Astrocyte (in vitro differentiated cells and primary cell): ENCODE measurements around the gene TTBK1. TPM values are rescaled to one million over a fixed set of nuclear protein-coding genes. Genes with fewer than 3 reads are reported as not detected.

Source experiments
- DNase-seq: peaks from one replicate; pipeline ENCODE4 v3.0.0-alpha.2; 2010; ENCODE audit warnings: low read depth
- FAIRE-seq: peaks from 2 replicates; lab custom pipeline; 2011; peaks lifted over from hg19 to GRCh38; lab: Jason Lieb, UNC
- H2AFZ ChIP-seq: 2 replicates; pipeline ENCODE4 v1.6.0; 2012; ENCODE audit warnings: low read depth, low read length, inconsistent platforms
- H3K27ac ChIP-seq: 2 replicates; pipeline ENCODE4 v1.5.1; 2011; ENCODE audit warnings: low read depth, low read length, inconsistent platforms
- H3K27me3 ChIP-seq: 2 replicates; pipeline ENCODE4 v1.6.0; 2011; ENCODE audit warnings: low read length, inconsistent platforms; ENCODE audit not compliant: insufficient read depth
- H3K36me3 ChIP-seq: 2 replicates; pipeline ENCODE4 v1.5.1; 2011; ENCODE audit warnings: low read length, inconsistent platforms; ENCODE audit not compliant: insufficient read depth
- H3K4me1 ChIP-seq: 2 replicates; pipeline ENCODE4 v1.5.1; 2011; ENCODE audit warnings: low read length, inconsistent platforms; ENCODE audit not compliant: insufficient read depth
- H3K4me2 ChIP-seq: 2 replicates; pipeline ENCODE4 v1.6.0; 2012; ENCODE audit warnings: low read length, inconsistent platforms
- H3K4me3 ChIP-seq: 2 replicates; pipeline ENCODE4 v1.5.1; 2011; ENCODE audit warnings: low read depth, mild to moderate bottlenecking, low read length, inconsistent platforms; ENCODE audit not compliant: insufficient read depth
- H3K79me2 ChIP-seq: 2 replicates; pipeline ENCODE4 v1.6.0; 2012; ENCODE audit warnings: mild to moderate bottlenecking, low read length, inconsistent platforms; ENCODE audit not compliant: insufficient read depth
- H3K9ac ChIP-seq: 2 replicates; pipeline ENCODE4 v1.6.0; 2012; ENCODE audit warnings: mild to moderate bottlenecking, low read length, inconsistent platforms
- H3K9me3 ChIP-seq: 2 replicates; pipeline ENCODE4 v1.5.1; 2012; ENCODE audit warnings: low read depth, mild to moderate bottlenecking, low read length, inconsistent platforms; ENCODE audit not compliant: insufficient read depth
- H4K20me1 ChIP-seq: 2 replicates; pipeline ENCODE4 v1.6.0; 2012; ENCODE audit warnings: low read length, inconsistent platforms; ENCODE audit not compliant: insufficient read depth
- H3K27ac Mint-ChIP-seq: one replicate; pipeline ENCODE4 v1.8.0; 2021; ENCODE audit warnings: mild to moderate bottlenecking, mixed read lengths; ENCODE audit not compliant: unreplicated experiment
- H3K27me3 Mint-ChIP-seq: one replicate; pipeline ENCODE4 v1.8.0; 2021; ENCODE audit warnings: low read depth, mixed read lengths; ENCODE audit not compliant: unreplicated experiment
- H3K36me3 Mint-ChIP-seq: one replicate; pipeline ENCODE4 v1.8.0; 2021; ENCODE audit warnings: low read depth, mixed read lengths; ENCODE audit not compliant: unreplicated experiment
- H3K4me1 Mint-ChIP-seq: one replicate; pipeline ENCODE4 v1.8.0; 2021; ENCODE audit warnings: low read depth, mixed read lengths; ENCODE audit not compliant: unreplicated experiment
- H3K4me3 Mint-ChIP-seq: one replicate; pipeline ENCODE4 v1.8.0; 2021; ENCODE audit warnings: mild to moderate bottlenecking, moderate library complexity, mixed read lengths; ENCODE audit not compliant: unreplicated experiment
- H3K9me3 Mint-ChIP-seq: one replicate; pipeline ENCODE4 v1.8.0; 2021; ENCODE audit warnings: mild to moderate bottlenecking, mixed read lengths; ENCODE audit not compliant: unreplicated experiment
- EZH2 ChIP-seq: IDR thresholded peaks from 2 replicates; pipeline ENCODE4 v1.6.1; 2012; ENCODE audit warnings: mild to moderate bottlenecking, low read length, inconsistent platforms; ENCODE audit not compliant: insufficient read depth
- total RNA-seq: library from RNA; stranded (reverse); gene quantifications from 2 replicates; pipeline ENCODE4 v1.2.1, GENCODE V29; 2021
- TF ChIP-seq, protein P1 (sequence below): IDR thresholded peaks from 2 replicates; pipeline ENCODE4 v1.5.1; 2011; ENCODE audit warnings: low read depth, mild to moderate bottlenecking, inconsistent platforms, low read length, moderate library complexity; ENCODE audit not compliant: insufficient read depth

The TTBK1 gene
- total RNA-seq, 1 donor from 2014 or later: 0.14 TPM

DNA sequence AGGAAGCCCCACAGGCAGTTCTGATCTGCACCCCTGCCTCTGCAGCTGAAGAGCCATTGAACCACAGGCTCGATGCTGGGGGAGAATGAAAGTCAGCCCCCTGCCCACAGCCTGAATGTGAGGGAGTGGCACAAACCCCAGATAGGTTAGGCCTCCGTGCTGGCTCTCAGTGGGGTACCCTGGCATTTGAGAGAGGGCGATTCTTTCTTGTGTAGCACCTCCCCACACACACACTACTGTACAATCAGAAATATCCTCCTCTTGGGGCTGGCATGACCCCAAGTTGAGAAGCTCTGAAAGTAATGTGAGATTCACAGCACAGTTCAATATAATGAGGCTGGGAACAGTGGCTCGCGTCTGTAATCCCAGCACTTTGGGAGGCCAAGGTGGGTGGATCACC lies 17.9 kb downstream of the TTBK1 start:
- H3K27ac ChIP-seq: no peak overlapping the region
- H3K79me2 ChIP-seq: no peaks in the 10 kb centered on the region
- no peak overlapping the region for H3K4me3 ChIP-seq
- TF ChIP-seq EZH2: no peak
- TF ChIP-seq, protein P1, sequence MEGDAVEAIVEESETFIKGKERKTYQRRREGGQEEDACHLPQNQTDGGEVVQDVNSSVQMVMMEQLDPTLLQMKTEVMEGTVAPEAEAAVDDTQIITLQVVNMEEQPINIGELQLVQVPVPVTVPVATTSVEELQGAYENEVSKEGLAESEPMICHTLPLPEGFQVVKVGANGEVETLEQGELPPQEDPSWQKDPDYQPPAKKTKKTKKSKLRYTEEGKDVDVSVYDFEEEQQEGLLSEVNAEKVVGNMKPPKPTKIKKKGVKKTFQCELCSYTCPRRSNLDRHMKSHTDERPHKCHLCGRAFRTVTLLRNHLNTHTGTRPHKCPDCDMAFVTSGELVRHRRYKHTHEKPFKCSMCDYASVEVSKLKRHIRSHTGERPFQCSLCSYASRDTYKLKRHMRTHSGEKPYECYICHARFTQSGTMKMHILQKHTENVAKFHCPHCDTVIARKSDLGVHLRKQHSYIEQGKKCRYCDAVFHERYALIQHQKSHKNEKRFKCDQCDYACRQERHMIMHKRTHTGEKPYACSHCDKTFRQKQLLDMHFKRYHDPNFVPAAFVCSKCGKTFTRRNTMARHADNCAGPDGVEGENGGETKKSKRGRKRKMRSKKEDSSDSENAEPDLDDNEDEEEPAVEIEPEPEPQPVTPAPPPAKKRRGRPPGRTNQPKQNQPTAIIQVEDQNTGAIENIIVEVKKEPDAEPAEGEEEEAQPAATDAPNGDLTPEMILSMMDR: no peak
- no peak overlapping the region for H3K9ac ChIP-seq
- Mint-ChIP-seq H3K36me3 (no peaks in the 10 kb centered on the region), H3K27me3 (peaks cover 42% of the 10 kb centered on the region), H3K27ac (no peak overlapping the region), H3K4me1 (peaks cover 1% of the 10 kb centered on the region), H3K9me3 (peaks cover 3% of the 10 kb centered on the region), H3K4me3 (no peak overlapping the region)
- no peaks in the 10 kb centered on the region for H3K4me1 ChIP-seq
- no peak overlapping the region for H3K4me2 ChIP-seq
- H4K20me1 ChIP-seq: no peaks in the 10 kb centered on the region
- no peak overlapping the region for H2AFZ ChIP-seq
- FAIRE-seq (no peak), DNase-seq (no peak)
- H3K27me3 ChIP-seq: peaks cover 7% of the 10 kb centered on the region
- no peaks in the 10 kb centered on the region for H3K36me3 ChIP-seq
- no peaks in the 10 kb centered on the region for H3K9me3 ChIP-seq

DNA sequence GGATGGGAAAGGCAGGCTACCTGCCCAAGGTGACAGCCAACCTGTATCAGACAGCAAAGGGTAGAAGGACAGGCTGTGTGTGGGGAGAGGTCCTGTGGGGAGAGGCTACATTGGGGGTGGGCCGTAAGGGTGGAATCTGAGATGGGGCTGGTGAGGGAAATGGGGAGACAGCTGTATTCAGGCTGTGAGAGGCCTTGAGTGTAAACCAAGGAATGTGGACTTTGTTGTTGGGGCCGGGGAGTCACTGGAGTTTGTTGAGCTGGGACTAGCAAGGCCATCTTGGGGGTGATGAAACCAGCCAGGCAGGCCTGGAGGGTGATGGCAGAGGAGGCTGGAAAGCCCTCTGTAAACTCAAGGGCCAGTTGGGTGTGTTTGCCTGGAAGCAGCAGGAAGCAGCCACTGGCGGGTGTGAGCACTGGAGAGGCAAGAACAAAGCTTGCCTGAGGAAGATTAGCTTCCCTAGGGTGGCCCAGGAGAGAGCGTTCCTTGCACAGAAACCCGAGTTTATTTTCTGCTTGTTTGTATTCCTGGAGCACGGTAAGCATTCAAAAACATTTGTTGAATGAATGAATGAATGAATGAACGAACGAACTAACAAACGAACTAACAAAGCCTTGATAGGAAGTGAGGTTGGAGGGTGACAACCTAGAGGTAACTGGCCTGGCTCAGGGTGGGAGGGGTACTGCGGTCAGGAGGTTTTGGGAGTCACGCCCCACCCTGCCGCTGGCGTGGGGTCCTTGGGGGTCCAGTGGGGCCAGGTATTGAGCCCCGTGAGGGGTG lies 18.9 kb downstream of the TTBK1 start:
- no peak overlapping the region for H3K4me3 Mint-ChIP-seq
- H2AFZ ChIP-seq: no peak overlapping the region
- H3K36me3 ChIP-seq: no peaks in the 10 kb centered on the region
- peaks cover 3% of the 10 kb centered on the region for H3K9me3 Mint-ChIP-seq
- FAIRE-seq: no peak
- DNase-seq: no peak
- no peak overlapping the region for H3K27ac ChIP-seq
- peaks cover 42% of the 10 kb centered on the region for H3K27me3 Mint-ChIP-seq
- H3K36me3 Mint-ChIP-seq: no peaks in the 10 kb centered on the region
- no peak overlapping the region for H3K27ac Mint-ChIP-seq
- peaks cover 1% of the 10 kb centered on the region for H3K4me1 Mint-ChIP-seq
- H3K27me3 ChIP-seq: peaks cover 3% of the 10 kb centered on the region
- H3K4me3 ChIP-seq: no peak overlapping the region
- H3K4me1 ChIP-seq: no peaks in the 10 kb centered on the region
- no peak overlapping the region for H3K4me2 ChIP-seq
- no peak overlapping the region for H3K9ac ChIP-seq
- no peak for TF ChIP-seq EZH2
- TF ChIP-seq, protein P1: no peak
- no peaks in the 10 kb centered on the region for H4K20me1 ChIP-seq
- no peaks in the 10 kb centered on the region for H3K79me2 ChIP-seq
- no peaks in the 10 kb centered on the region for H3K9me3 ChIP-seq

DNA sequence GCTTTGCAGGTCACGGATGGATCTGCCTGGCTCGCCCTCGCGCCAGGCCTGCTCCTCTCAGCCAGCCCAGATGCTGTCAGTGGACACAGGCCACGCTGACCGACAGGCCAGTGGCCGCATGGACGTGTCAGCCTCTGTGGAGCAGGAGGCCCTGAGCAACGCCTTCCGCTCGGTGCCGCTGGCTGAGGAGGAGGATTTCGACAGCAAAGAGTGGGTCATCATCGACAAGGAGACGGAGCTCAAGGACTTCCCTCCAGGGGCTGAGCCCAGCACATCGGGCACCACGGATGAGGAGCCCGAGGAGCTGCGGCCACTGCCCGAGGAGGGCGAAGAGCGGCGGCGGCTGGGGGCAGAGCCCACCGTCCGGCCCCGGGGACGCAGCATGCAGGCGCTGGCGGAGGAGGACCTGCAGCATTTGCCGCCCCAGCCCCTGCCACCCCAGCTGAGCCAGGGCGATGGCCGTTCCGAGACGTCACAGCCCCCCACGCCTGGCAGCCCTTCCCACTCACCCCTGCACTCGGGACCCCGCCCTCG lies 19.6 kb downstream of the TTBK1 start:
- H3K4me1 ChIP-seq: no peaks in the 10 kb centered on the region

More for the DNA sequence above, 19.6 kb downstream of the TTBK1 start:
- Histone ChIP-seq H3K27me3 (peaks cover 6% of the 10 kb centered on the region), H3K4me2 (no peak overlapping the region), H3K36me3 (no peaks in the 10 kb centered on the region), H2AFZ (no peak overlapping the region), H3K9me3 (no peaks in the 10 kb centered on the region), H3K4me3 (no peak overlapping the region), H3K27ac (no peak overlapping the region), H4K20me1 (no peaks in the 10 kb centered on the region), H3K79me2 (no peaks in the 10 kb centered on the region), H3K9ac (no peak overlapping the region)
- FAIRE-seq (no peak), DNase-seq (no peak)
- Mint-ChIP-seq H3K27ac (no peak overlapping the region), H3K36me3 (no peaks in the 10 kb centered on the region), H3K4me3 (no peak overlapping the region), H3K9me3 (peaks cover 3% of the 10 kb centered on the region), H3K27me3 (peaks cover 43% of the 10 kb centered on the region), H3K4me1 (peaks cover 3% of the 10 kb centered on the region)
- TF ChIP-seq, protein P1: no peak
- no peak for TF ChIP-seq EZH2
